HuH-7.5 (cell line): ENCODE measurements around the gene KCNIP4.

Experiments used
- DNase-seq: peaks from one replicate; pipeline ENCODE4 v3.0.0; 2011; ENCODE audit warnings: low spot score

KCNIP4 gene

GRCh38 chr4:21763855-21764254 is 184.7 kb downstream of the KCNIP4 start:
- DNase-seq: no peak

GRCh38 chr4:21757248-21757647 is 191.3 kb downstream of the KCNIP4 start:
- no peak for DNase-seq

- DNase-seq: no peak
Observed at GRCh38 chr4:21753084-21753760, 195.3 kb downstream of the KCNIP4 start.

- DNase-seq: no peak
Observed at GRCh38 chr4:21752616-21753015, 196.0 kb downstream of the KCNIP4 start.

GRCh38 chr4:21749924-21750323 is 198.6 kb downstream of the KCNIP4 start:
- DNase-seq: no peak

GRCh38 chr4:21749412-21749811 is 199.2 kb downstream of the KCNIP4 start:
- DNase-seq: no peak

GRCh38 chr4:21744046-21744445 is 204.5 kb downstream of the KCNIP4 start:
- no peak for DNase-seq

GRCh38 chr4:21742326-21742725 is 206.2 kb downstream of the KCNIP4 start:
- no peak for DNase-seq

GRCh38 chr4:21738821-21739220 is 209.8 kb downstream of the KCNIP4 start:
- no peak for DNase-seq

GRCh38 chr4:21735866-21736265 is 212.7 kb downstream of the KCNIP4 start:
- no peak for DNase-seq

GRCh38 chr4:21733894-21734630 is 214.5 kb downstream of the KCNIP4 start:
- DNase-seq: no peak

GRCh38 chr4:21728304-21728703 is 220.3 kb downstream of the KCNIP4 start:
- no peak for DNase-seq

- DNase-seq: no peak
Observed at GRCh38 chr4:21726255-21726815, 222.2 kb downstream of the KCNIP4 start.

- no peak for DNase-seq
Observed at GRCh38 chr4:21722157-21722839, 226.3 kb downstream of the KCNIP4 start.

- DNase-seq: no peak
Observed at GRCh38 chr4:21716531-21716930, 232.0 kb downstream of the KCNIP4 start.

- no peak for DNase-seq
Observed at GRCh38 chr4:21710179-21710835, 238.3 kb downstream of the KCNIP4 start.

GRCh38 chr4:21709761-21710160 is 238.8 kb downstream of the KCNIP4 start:
- DNase-seq: no peak

GRCh38 chr4:21709031-21709430 is 239.5 kb downstream of the KCNIP4 start:
- DNase-seq: no peak

GRCh38 chr4:21699446-21699845 is 249.1 kb downstream of the KCNIP4 start:
- no peak for DNase-seq

- DNase-seq: no peak
Observed at GRCh38 chr4:21697583-21697982, 251.0 kb downstream of the KCNIP4 start.

- no peak for DNase-seq
Observed at GRCh38 chr4:21695141-21695540, 253.4 kb downstream of the KCNIP4 start.

GRCh38 chr4:21692241-21692640 is 256.3 kb downstream of the KCNIP4 start:
- no peak for DNase-seq
